Kasumi-1 (cell line): ENCODE results near the gene JAZF1.
"Not testable (repeated sequence)": the region's sequence is repeated elsewhere in the genome, so short reads cannot be mapped to it uniquely, and the experiment has no call there.

Source experiments
- DNase-seq, 2 experiments: peaks; one replicate each; lab custom pipeline; 2025; lab: John Stamatoyannopoulos, UW

The JAZF1 gene

GRCh38 chr7:27872356-27873275 is 308.0 kb downstream of the JAZF1 start:
- DNase-seq = no peak

DNA sequence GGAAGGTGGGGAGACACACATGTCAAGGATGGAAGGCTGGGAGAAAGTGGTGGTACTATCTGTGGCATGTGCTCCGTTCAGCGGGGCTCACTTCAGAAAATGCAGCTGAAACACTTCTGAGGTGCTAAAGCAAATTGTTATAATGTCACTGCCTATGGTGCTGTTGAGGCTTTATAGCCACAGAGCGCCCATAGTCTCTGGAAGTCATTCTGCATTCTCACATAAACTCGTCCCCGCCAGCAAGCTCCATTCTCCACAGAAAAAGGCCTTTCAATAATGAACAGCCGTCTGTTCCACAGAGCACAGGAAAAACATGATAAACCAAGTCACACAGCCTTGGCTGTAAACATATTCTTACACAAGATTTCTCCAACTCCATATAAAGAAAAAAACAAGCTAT is 308.7 kb downstream of the JAZF1 start:
- no peak for DNase-seq

GRCh38 chr7:27871086-27871485 is 309.5 kb downstream of the JAZF1 start:
- DNase-seq = no peak

DNA sequence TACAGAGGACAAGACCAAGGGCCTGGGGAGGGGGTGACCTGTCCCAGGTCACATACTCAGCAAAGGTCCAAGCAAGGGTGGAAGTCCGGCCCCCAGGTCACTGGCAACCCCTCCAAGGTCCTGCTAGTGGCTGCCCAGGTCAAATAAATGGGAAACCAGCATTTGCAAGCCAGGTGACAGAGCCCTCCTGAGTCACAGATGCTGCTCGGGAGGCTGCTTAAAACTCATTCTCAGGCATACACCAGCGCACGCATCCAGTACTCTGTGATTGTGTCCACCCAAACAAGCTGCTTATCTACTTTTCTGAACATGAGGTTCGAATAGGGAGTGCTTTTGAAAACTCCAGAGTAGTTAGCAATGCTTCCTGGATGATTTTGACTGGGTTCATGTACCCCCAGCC is 310.0 kb downstream of the JAZF1 start:
- DNase-seq = no peak

- DNase-seq = no peak
Observed at GRCh38 chr7:27869056-27869455, 311.5 kb downstream of the JAZF1 start.

DNA sequence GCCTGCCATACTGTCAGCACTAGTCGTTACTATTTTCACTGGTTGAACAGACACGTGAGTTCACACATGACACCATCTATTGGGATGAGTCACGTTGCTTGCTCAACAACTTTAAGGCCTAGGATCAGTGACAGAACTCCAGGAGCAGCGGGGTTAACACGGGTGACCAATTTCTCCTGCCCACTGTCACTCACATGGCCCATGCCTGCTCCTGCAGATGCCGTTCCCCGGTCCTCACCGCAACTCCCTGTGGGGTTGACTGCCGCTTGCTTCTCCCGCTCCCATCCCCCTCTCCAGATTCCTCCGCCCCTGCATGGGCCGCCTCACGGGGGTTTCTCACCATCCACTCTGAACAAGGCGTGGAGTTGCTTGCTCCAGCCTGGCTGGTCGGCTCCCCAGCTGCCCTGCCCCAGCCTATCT is 312.5 kb downstream of the JAZF1 start:
- DNase-seq = no peak

GRCh38 chr7:27866828-27867672 is 313.5 kb downstream of the JAZF1 start:
- DNase-seq = no peak

DNA sequence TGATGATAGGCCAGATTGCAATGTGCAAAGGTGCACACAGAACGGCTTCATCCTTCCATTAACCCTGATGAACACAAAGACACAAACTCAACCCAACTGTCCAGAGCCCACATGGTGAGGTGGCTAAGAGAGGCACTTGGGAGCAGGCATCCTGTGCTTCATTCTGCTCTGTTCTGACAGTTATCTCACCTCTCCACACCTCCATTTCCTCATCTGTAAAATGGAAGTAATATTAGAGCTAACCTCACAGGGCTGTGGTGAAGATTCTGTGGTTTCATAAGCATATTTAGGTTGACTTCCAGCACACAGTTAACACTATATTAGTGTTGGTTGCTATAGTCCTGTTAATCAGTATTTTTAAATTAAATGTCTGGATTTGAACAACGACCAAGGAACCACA is 314.3 kb downstream of the JAZF1 start:
- DNase-seq = no peak

DNA sequence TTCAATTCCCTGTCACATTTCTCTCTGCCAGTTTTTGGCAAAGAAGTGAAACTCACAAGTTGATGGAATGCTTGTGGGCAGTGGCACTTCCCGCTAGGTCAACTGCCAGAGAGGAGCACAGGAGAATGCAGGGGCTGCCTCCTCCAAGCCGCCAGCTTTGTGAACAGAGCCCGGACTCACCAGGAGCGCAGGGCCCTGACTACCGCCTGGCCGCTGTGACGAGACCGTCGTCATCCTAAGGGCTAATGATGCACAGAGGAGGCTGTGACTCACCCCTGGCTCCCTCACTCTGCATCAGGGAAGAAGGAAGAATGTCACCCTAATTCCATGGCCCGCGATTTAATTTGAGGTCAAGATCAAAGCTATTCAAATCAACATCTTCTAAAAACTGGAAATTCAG is 316.7 kb downstream of the JAZF1 start:
- no peak for DNase-seq

DNA sequence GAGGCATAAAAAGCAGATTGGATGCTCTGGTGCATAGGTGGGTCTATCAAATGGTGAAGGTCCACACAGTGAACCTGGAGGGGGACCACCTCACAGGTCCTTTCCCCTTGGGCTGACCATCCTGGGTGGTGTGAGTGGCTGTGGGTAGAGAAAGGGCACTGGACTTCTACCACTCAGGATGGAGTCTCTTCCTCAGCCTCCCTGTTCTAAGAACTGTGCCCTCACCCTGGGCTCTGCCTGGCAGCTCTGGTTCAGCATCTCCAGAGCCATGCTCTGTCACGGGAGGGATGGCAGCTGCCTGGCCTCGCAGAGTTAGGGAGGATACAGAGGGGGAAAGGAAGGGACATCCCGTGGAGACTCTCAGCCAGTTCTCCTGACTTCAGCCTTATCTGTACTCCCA is 318.8 kb downstream of the JAZF1 start:
- DNase-seq = no peak

- DNase-seq = no peak
Observed at GRCh38 chr7:27860800-27861199, 319.8 kb downstream of the JAZF1 start.

- not testable (repeated sequence) for DNase-seq
Observed at GRCh38 chr7:27856703-27857485, 323.7 kb downstream of the JAZF1 start.

- no peak for DNase-seq
Observed at GRCh38 chr7:27850531-27850930, 330.1 kb downstream of the JAZF1 start.

DNA sequence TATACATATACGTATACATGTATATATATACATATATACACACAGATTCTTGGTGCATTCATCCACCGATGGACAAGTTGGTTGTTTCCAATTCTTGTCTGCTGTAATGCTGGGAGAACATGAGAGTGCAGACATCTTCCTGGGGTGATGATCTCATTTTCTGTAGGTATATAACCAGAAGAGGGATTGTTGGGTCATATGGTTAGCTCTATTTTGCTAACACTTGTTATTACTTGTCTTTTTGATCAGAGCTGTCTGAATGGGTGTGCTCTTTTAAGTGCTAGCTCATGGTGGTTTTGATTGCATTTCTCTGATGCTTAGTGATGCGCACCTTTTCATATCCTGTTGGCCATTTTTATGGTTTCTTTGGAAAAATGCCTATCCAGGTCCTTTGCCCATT is 334.2 kb downstream of the JAZF1 start:
- no peak for DNase-seq

GRCh38 chr7:27843584-27844305 is 336.9 kb downstream of the JAZF1 start:
- DNase-seq = no peak

DNA sequence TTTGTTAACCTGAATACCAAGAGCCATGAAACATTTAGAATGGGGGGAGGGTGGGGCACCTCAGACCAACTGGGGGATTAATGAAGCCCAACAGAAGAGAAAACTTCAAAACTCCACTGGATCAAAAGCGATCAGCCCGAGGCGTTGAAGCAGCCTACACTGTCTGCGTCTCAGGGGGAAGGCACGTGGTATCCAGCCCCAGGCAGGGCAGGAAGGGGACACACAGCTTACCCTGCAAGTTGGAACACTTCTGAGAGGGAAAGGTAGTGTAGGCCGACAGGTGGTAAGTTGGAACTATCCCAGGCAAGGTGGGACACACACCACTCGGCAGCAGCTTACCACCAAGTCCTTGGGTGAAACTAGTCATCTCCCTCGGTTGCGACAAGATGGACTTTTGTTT is 337.7 kb downstream of the JAZF1 start:
- DNase-seq = no peak

DNA sequence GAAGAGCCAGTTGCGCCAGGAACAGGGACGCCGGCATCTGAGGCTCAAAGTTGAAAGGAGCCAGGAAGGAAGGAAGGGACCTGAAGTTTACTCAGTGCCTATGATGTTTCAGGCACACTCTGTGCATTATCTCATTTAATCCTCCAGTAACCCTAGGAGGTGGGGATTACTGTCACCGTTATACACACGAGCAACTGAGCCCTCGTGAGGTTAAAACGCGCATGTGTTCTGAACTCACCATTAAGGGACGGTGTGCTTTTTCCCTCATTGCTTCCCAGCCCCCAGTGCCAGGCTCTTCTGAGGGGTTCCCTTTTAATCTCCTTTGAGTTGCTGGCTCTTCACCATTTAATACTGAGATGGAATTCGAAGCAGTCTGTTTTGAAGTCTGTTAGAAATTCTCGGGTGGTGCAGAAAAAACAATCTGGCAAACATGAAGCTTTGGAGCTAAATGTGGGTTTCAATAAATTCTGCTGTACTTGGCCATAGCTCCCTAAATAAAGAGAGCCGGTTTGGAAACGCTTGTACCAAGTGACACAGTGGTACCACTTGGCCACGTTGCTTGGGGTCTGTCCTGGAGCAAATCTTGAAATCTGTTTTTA is 338.4 kb downstream of the JAZF1 start:
- DNase-seq = no peak

DNA sequence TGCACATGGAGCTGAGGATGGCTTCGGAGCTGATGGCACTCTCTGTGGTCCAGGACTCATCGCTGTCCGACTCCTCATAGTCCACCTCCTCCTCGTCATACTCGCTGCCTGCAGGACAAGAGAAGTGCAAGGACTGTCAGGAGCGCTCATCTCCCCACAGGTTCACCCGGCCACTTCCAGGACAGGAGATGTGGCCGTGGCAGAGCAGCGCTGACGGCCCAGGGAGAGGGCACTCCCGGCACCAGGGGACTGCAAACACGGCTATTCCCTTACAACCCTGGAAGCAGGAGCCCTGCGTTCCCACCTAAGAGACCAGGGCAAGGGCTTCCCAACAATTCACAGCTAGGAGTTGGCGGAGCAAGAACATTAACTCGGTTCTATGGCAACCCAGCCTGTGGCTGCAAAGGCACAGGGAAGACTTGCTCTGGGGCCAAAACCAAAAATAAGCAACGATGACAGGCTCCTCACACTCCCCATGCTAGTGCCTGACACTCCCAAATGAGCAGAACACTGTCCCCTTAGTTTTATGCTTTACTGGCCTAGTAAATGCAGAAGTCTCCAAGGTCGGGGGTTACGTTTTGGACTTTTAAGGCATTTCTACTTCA is 339.7 kb downstream of the JAZF1 start:
- no peak for DNase-seq

- DNase-seq = no peak
Observed at GRCh38 chr7:27840313-27840712, 340.3 kb downstream of the JAZF1 start.

DNA sequence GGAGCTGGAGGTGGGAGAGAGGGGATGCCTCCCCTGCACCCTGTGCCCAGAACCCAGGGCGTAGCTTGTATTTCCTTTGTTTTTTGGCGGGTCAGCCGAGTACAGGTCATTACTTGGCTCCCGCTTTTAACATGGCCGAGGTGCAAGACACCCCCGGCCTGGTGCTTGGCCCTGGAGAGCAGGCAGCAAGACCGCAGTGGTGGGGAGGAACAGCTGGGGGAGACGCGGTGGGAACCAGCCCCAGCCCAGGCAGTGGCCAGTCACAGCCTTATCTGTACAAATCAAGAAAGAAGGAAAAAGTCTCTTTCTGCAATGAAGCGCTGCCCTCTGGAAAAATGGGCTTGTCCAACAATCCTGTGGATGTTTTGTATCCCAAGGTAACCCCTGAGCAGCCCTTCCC is 341.5 kb downstream of the JAZF1 start:
- no peak for DNase-seq

GRCh38 chr7:27836536-27836935 is 344.1 kb downstream of the JAZF1 start:
- no peak for DNase-seq
